ENCODE measurements around the gene TF.

The TF gene

GRCh38 chr3:133711013-133711412 is 35.2 kb upstream of the TF start:
- H3K4me3 ChIP-seq (ENCODE audit: low read depth, low read length), result no peak overlapping the region
- ChIA-PET POLR2A (no interaction called here), CTCF (no interaction called here)
- TF ChIP-seq SALL2 (tag by site-specific recombination; IDR thresholded peaks at IDR 0.05; ENCODE audit: borderline replicate concordance) (no peak), ZNF629 (tag by site-specific recombination; IDR thresholded peaks at IDR 0.05) (no peak), GLI4 (tag by site-specific recombination; IDR thresholded peaks at IDR 0.05) (no peak), HOXD13 (CRISPR knock-in tag; IDR thresholded peaks at IDR 0.05; ENCODE audit: borderline replicate concordance) (no peak), KLF16 (tag by site-specific recombination; IDR thresholded peaks at IDR 0.05) (no peak), ZNF473 (tag by site-specific recombination; IDR thresholded peaks at IDR 0.05) (no peak)
- H3K36me3 ChIP-seq (ENCODE audit: control insufficient read depth in 2 of 2, insufficient read depth in 1 of 2, low read length in 2 of 2), result no peaks in the 10 kb centered on the region
- H3K27ac ChIP-seq (ENCODE audit: extremely low read depth, low read depth, low read length), result no peak overlapping the region
- no peaks in the 10 kb centered on the region for H3K4me1 ChIP-seq (ENCODE audit: control insufficient read depth, insufficient read depth, low read length)
- no peaks in the 10 kb centered on the region for H3K9me3 ChIP-seq (ENCODE audit: control insufficient read depth, insufficient read depth, low read depth, low read length)

DNA sequence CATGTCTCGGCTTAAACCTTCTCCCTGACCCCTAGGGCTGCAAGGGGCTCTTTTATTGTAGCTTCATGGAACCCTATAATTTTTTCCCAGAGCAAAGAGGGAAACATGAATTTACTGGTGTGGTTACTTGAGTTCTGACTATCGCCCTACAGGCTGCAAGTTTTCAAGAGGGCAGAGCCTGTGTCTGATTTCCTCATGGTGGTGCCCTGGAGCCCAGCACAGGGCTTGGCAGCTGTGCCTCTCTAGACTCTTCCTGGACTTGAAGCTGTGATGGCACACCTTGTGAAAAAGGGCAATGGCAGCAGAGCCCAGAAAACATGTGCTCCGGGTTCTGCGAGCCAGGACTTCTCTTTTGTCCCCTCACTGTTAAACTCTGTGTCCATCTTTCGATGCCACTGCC is 34.2 kb upstream of the TF start:
- Histone ChIP-seq H3K27ac (ENCODE audit: extremely low read depth, low read depth, low read length) (no peak overlapping the region), H3K4me3 (ENCODE audit: low read depth, low read length) (no peak overlapping the region), H3K36me3 (ENCODE audit: control insufficient read depth in 2 of 2, insufficient read depth in 1 of 2, low read length in 2 of 2) (no peaks in the 10 kb centered on the region), H3K4me1 (ENCODE audit: control insufficient read depth, insufficient read depth, low read length) (no peaks in the 10 kb centered on the region), H3K9me3 (ENCODE audit: control insufficient read depth, insufficient read depth, low read depth, low read length) (no peaks in the 10 kb centered on the region)
- POLR2A ChIA-PET, result no interaction called here
- TF ChIP-seq ZNF280D (tag by site-specific recombination; IDR thresholded peaks at IDR 0.05) (no peak), ZNF561 (tag by site-specific recombination; IDR thresholded peaks at IDR 0.05; ENCODE audit: borderline replicate concordance) (no peak), MZF1 (tag by site-specific recombination; IDR thresholded peaks at IDR 0.05; ENCODE audit: borderline replicate concordance) (no peak), HOXC10 (CRISPR knock-in tag; IDR thresholded peaks at IDR 0.05) (no peak), ZNF510 (tag by site-specific recombination; IDR thresholded peaks at IDR 0.05; ENCODE audit: insufficient replicate concordance) (no peak), ZNF350 (tag by site-specific recombination; IDR thresholded peaks at IDR 0.05) (no peak), ZNF19 (tag by site-specific recombination; IDR thresholded peaks at IDR 0.05; ENCODE audit: low read depth) (no peak), ZNF76 (tag by site-specific recombination; IDR thresholded peaks at IDR 0.05; ENCODE audit: borderline replicate concordance, low read depth) (no peak), ZNF664 (tag by site-specific recombination; IDR thresholded peaks at IDR 0.05) (no peak), TRIM28 (IDR thresholded peaks at IDR 0.05; ENCODE audit: borderline replicate concordance, low read length) (no peak), ZFP41 (tag by site-specific recombination; IDR thresholded peaks at IDR 0.05; ENCODE audit: borderline replicate concordance) (no peak), ZNF138 (tag by site-specific recombination; IDR thresholded peaks at IDR 0.05; ENCODE audit: borderline replicate concordance) (no peak), RBAK (tag by site-specific recombination; IDR thresholded peaks at IDR 0.05) (no peak), SCRT2 (tag by site-specific recombination; IDR thresholded peaks at IDR 0.05) (no peak), ZNF473 (tag by site-specific recombination; IDR thresholded peaks at IDR 0.05) (no peak), ZNF37A (tag by site-specific recombination; IDR thresholded peaks at IDR 0.05) (no peak), SP7 (tag by site-specific recombination; IDR thresholded peaks at IDR 0.05) (no peak)
- TF ChIP-seq, protein P1, sequence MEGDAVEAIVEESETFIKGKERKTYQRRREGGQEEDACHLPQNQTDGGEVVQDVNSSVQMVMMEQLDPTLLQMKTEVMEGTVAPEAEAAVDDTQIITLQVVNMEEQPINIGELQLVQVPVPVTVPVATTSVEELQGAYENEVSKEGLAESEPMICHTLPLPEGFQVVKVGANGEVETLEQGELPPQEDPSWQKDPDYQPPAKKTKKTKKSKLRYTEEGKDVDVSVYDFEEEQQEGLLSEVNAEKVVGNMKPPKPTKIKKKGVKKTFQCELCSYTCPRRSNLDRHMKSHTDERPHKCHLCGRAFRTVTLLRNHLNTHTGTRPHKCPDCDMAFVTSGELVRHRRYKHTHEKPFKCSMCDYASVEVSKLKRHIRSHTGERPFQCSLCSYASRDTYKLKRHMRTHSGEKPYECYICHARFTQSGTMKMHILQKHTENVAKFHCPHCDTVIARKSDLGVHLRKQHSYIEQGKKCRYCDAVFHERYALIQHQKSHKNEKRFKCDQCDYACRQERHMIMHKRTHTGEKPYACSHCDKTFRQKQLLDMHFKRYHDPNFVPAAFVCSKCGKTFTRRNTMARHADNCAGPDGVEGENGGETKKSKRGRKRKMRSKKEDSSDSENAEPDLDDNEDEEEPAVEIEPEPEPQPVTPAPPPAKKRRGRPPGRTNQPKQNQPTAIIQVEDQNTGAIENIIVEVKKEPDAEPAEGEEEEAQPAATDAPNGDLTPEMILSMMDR (tag by site-specific recombination; IDR thresholded peaks at IDR 0.05), result no peak
- CTCF ChIA-PET, result no interaction called here

Data from HEK293 (cell line).